Mesothelial cell of epicardium (in vitro differentiated cells): Measurements from ENCODE around the gene PPT1. TPM values are rescaled to one million over a fixed set of nuclear protein-coding genes. Genes with fewer than 3 reads are reported as not detected.

ENCODE experiments used
- DNase-seq, 2 experiments: peaks; one replicate each; pipeline ENCODE4 v3.0.0; 2021; ENCODE audit warnings: low spot score in 2 of 2; ENCODE audit not compliant: unreplicated experiment in 2 of 2
- H3K27ac Mint-ChIP-seq: 2 replicates; pipeline ENCODE4 v1.8.0; 2021; ENCODE audit warnings: mixed read lengths
- H3K27me3 Mint-ChIP-seq: 2 replicates; pipeline ENCODE4 v1.8.0; 2021; ENCODE audit warnings: low read depth, mixed read lengths
- H3K36me3 Mint-ChIP-seq: 2 replicates; pipeline ENCODE4 v1.8.0; 2021; ENCODE audit warnings: mixed read lengths
- H3K4me1 Mint-ChIP-seq: 2 replicates; pipeline ENCODE4 v1.8.0; 2021; ENCODE audit warnings: mixed read lengths
- H3K4me3 Mint-ChIP-seq: 2 replicates; pipeline ENCODE4 v1.8.0; 2021; ENCODE audit warnings: mild to moderate bottlenecking, moderate library complexity, mixed read lengths
- H3K9me3 Mint-ChIP-seq: 2 replicates; pipeline ENCODE4 v1.8.0; 2021; ENCODE audit warnings: mixed read lengths
- CTCF ChIP-seq: fragments of 200-600 bp; sonication (generic); IDR thresholded peaks from one replicate; pipeline ENCODE4 v1.5.0; 2021; ENCODE audit warnings: antibody characterized with exemption; ENCODE audit not compliant: unreplicated experiment
- total RNA-seq: library from RNA; stranded (reverse); gene quantifications from 3 replicates; pipeline ENCODE4 v1.2.1, GENCODE V29; 2021

The PPT1 gene
- total RNA-seq, 1 donor from 2014 or later: 81.8 TPM

GRCh38 chr1:40076895-40077312 lies 20.1 kb downstream of the PPT1 start:
- no peak for TF ChIP-seq CTCF
- no peak overlapping the region for H3K27ac Mint-ChIP-seq
- H3K36me3 Mint-ChIP-seq: peaks cover 32% of the 10 kb centered on the region
- no peak for DNase-seq
- no peaks in the 10 kb centered on the region for H3K27me3 Mint-ChIP-seq
- H3K4me1 Mint-ChIP-seq: no peaks in the 10 kb centered on the region
- no peak overlapping the region for H3K4me3 Mint-ChIP-seq
- no peaks in the 10 kb centered on the region for H3K9me3 Mint-ChIP-seq

- no peak for TF ChIP-seq CTCF
- Mint-ChIP-seq H3K9me3 (no peaks in the 10 kb centered on the region), H3K4me3 (no peak overlapping the region), H3K4me1 (no peaks in the 10 kb centered on the region), H3K27ac (no peak overlapping the region), H3K36me3 (peaks cover 36% of the 10 kb centered on the region), H3K27me3 (no peaks in the 10 kb centered on the region)
- no peak for DNase-seq
Observed at GRCh38 chr1:40075266-40075665, 21.8 kb downstream of the PPT1 start.

- Mint-ChIP-seq H3K4me1 (no peaks in the 10 kb centered on the region), H3K27me3 (no peaks in the 10 kb centered on the region), H3K27ac (no peak overlapping the region), H3K36me3 (peaks cover 36% of the 10 kb centered on the region), H3K9me3 (no peaks in the 10 kb centered on the region), H3K4me3 (no peak overlapping the region)
- TF ChIP-seq CTCF: no peak
- no peak for DNase-seq
Observed at GRCh38 chr1:40073062-40073461, 24.0 kb downstream of the PPT1 start.

GRCh38 chr1:40072142-40072541 lies 24.9 kb downstream of the PPT1 start:
- H3K9me3 Mint-ChIP-seq: no peaks in the 10 kb centered on the region
- H3K4me3 Mint-ChIP-seq: no peak overlapping the region
- H3K27me3 Mint-ChIP-seq: no peaks in the 10 kb centered on the region
- TF ChIP-seq CTCF: no peak
- DNase-seq: no peak
- H3K36me3 Mint-ChIP-seq: peaks cover 37% of the 10 kb centered on the region
- no peak overlapping the region for H3K27ac Mint-ChIP-seq
- H3K4me1 Mint-ChIP-seq: no peaks in the 10 kb centered on the region

GRCh38 chr1:40067851-40068250 lies 29.2 kb downstream of the PPT1 start:
- no peaks in the 10 kb centered on the region for H3K9me3 Mint-ChIP-seq
- H3K27ac Mint-ChIP-seq: no peak overlapping the region
- no peak for TF ChIP-seq CTCF
- no peak for DNase-seq
- no peak overlapping the region for H3K4me3 Mint-ChIP-seq
- H3K27me3 Mint-ChIP-seq: no peaks in the 10 kb centered on the region
- H3K4me1 Mint-ChIP-seq: no peaks in the 10 kb centered on the region
- H3K36me3 Mint-ChIP-seq: peaks cover 63% of the 10 kb centered on the region

- Mint-ChIP-seq H3K9me3 (no peaks in the 10 kb centered on the region), H3K36me3 (peaks cover 58% of the 10 kb centered on the region), H3K27me3 (no peaks in the 10 kb centered on the region), H3K27ac (no peak overlapping the region), H3K4me1 (no peaks in the 10 kb centered on the region), H3K4me3 (no peak overlapping the region)
- TF ChIP-seq CTCF: no peak
- DNase-seq: no peak
Observed at GRCh38 chr1:40067023-40067422, 30.0 kb downstream of the PPT1 start.
